ENCODE measurements around the gene ARHGAP26. TPM values are rescaled to one million over a fixed set of nuclear protein-coding genes. Genes with fewer than 3 reads are reported as not detected.
A peak's percentile ranks its signal among the peaks of the same experiment; 100 is the strongest.

Gene ARHGAP26
- total RNA-seq, 1 donor: 1.7 TPM

GRCh38 chr5:142955628-142956027, 185.5 kb downstream of the ARHGAP26 start:
- TF ChIP-seq CTCF (IDR thresholded peaks at IDR 0.05; ENCODE audit: insufficient read depth, low read depth, low read length): no peak
- no peak overlapping the region for H3K4me3 ChIP-seq (ENCODE audit: low read depth, low read length)
- DNase-seq (ENCODE audit: low read depth): no peak

DNA sequence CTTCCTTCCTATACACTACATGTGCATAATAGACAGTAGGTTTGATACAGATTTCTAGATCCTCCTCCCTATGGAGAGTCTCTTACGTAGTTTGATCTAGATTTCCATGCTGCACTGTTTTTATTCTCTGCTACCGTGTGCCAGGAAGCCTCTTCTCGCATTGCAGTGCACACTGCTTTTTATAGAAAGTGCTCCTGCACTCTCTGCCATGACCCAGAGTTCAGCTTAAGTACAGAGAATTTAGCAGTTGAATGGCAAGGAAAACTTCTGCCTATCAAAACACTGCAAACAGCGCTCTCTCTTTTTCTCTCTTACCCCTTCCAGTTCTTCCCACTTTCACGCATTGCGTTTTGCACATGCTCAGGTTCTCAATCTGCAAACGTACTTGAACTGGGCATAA, 187.4 kb downstream of the ARHGAP26 start:
- no peak for TF ChIP-seq CTCF (IDR thresholded peaks at IDR 0.05; ENCODE audit: insufficient read depth, low read depth, low read length)
- no peak overlapping the region for H3K4me3 ChIP-seq (ENCODE audit: low read depth, low read length)
- no peak for DNase-seq (ENCODE audit: low read depth)

- no peak for TF ChIP-seq CTCF (IDR thresholded peaks at IDR 0.05; ENCODE audit: insufficient read depth, low read depth, low read length)
- H3K4me3 ChIP-seq (ENCODE audit: low read depth, low read length): no peak overlapping the region
- no peak for DNase-seq (ENCODE audit: low read depth)
These were observed 188.9 kb downstream of the ARHGAP26 start for GRCh38 chr5:142958944-142959682.

- peak; percentile 82 for DNase-seq (ENCODE audit: low read depth)
- no peak for TF ChIP-seq CTCF (IDR thresholded peaks at IDR 0.05; ENCODE audit: insufficient read depth, low read depth, low read length)
- H3K4me3 ChIP-seq (ENCODE audit: low read depth, low read length): no peak overlapping the region
These were observed 189.8 kb downstream of the ARHGAP26 start for GRCh38 chr5:142959683-142960657.

DNA sequence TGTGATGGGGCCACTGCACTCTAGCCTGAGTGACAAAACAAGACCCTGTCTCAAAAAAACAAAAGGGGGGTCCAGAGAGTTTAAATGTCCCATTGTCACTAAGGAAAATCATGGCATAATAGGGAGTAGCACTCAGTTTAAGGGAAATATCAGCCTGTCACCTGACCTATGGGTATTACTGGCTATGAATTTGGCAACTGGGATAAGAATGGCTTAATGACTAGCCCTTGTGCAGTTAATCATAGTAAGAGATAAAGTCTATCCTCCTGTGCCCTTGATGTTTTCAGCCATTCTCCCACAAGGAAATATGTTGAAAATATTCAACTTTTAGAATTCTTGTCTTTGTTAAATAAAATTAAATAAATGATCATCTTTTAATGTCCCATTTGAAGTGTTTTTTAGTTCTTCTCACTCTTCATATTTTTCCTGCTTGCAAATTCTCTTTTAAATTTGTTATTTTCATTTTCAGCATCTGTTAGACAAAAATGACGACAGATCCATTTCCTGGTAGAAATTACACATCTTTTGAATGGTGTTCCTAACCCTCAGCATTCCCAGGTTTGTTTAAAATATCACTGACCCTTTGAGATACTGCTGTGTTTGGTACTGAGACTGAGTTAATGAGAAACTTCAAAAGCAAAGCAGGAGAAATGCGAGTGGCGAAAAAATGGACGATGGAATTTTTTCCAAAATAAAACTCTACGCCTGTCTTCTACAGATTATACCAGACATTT, 191.4 kb downstream of the ARHGAP26 start:
- no peak for TF ChIP-seq CTCF (IDR thresholded peaks at IDR 0.05; ENCODE audit: insufficient read depth, low read depth, low read length)
- no peak for DNase-seq (ENCODE audit: low read depth)
- H3K4me3 ChIP-seq (ENCODE audit: low read depth, low read length): no peak overlapping the region

- DNase-seq (ENCODE audit: low read depth): no peak
- no peak for TF ChIP-seq CTCF (IDR thresholded peaks at IDR 0.05; ENCODE audit: insufficient read depth, low read depth, low read length)
- no peak overlapping the region for H3K4me3 ChIP-seq (ENCODE audit: low read depth, low read length)
These were observed 192.0 kb downstream of the ARHGAP26 start for GRCh38 chr5:142962174-142962533.
